ENCODE measurements around the gene SH3BGRL2.
"Not testable (repeated sequence)": the region's sequence is repeated elsewhere in the genome, so short reads cannot be mapped to it uniquely, and the experiment has no call there.

The SH3BGRL2 gene

GRCh38 chr6:79648328-79648727, 17.2 kb downstream of the SH3BGRL2 start:
- FAIRE-seq (no peak), DNase-seq (ENCODE audit: insufficient read length, low spot score) (no peak)
- TF ChIP-seq, protein P1, sequence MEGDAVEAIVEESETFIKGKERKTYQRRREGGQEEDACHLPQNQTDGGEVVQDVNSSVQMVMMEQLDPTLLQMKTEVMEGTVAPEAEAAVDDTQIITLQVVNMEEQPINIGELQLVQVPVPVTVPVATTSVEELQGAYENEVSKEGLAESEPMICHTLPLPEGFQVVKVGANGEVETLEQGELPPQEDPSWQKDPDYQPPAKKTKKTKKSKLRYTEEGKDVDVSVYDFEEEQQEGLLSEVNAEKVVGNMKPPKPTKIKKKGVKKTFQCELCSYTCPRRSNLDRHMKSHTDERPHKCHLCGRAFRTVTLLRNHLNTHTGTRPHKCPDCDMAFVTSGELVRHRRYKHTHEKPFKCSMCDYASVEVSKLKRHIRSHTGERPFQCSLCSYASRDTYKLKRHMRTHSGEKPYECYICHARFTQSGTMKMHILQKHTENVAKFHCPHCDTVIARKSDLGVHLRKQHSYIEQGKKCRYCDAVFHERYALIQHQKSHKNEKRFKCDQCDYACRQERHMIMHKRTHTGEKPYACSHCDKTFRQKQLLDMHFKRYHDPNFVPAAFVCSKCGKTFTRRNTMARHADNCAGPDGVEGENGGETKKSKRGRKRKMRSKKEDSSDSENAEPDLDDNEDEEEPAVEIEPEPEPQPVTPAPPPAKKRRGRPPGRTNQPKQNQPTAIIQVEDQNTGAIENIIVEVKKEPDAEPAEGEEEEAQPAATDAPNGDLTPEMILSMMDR (IDR thresholded peaks at IDR 0.05; ENCODE audit: insufficient read depth, missing control alignments): no peak

DNA sequence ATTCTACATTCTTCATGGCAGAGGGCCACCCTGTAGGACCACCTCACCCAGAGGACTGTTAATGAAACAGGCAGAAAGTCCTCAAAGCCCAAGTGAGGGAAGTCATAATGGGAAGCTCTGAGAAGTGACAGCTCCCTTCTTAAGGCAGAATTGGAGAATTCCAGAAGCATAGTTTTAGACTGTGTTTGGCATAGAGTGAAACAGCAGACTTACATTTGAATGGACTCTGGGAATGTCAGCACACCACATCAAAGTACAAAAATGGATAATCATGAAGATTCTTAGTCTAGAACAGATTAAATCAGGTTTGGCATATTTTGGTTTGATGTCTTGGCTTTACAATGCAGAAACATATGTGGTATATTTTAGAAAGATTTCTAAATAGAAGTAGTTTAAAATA, 17.9 kb downstream of the SH3BGRL2 start:
- no peak for DNase-seq (ENCODE audit: insufficient read length, low spot score)
- TF ChIP-seq, protein P1 (IDR thresholded peaks at IDR 0.05; ENCODE audit: insufficient read depth, missing control alignments): no peak
- FAIRE-seq: no peak

GRCh38 chr6:79650950-79651349, 19.8 kb downstream of the SH3BGRL2 start:
- TF ChIP-seq, protein P1 (IDR thresholded peaks at IDR 0.05; ENCODE audit: insufficient read depth, missing control alignments): no peak
- FAIRE-seq (no peak), DNase-seq (ENCODE audit: insufficient read length, low spot score) (no peak)

GRCh38 chr6:79656134-79656533, 25.0 kb downstream of the SH3BGRL2 start:
- DNase-seq (ENCODE audit: insufficient read length, low spot score) (no peak), FAIRE-seq (no peak)
- TF ChIP-seq, protein P1 (IDR thresholded peaks at IDR 0.05; ENCODE audit: insufficient read depth, missing control alignments): no peak

DNA sequence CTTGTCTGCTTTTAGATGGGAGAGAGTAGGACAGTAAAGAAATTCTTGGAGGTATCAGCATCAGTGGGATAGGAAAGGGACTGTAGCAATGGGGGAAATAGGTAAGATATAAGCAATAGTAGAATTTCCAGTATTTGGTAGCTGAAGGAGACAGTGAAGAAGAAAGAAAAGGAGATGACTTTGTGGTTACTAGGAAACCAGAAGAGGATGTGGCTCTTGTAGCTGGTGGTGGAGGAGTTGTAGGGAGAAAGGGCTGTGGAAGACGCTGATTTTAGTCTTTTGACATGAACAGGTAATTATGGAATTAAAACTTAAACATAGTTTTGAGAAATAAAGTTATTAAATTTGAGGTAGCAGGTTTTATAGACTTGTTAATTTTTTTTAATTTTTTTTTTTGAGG, 26.1 kb downstream of the SH3BGRL2 start:
- no peak for FAIRE-seq
- TF ChIP-seq, protein P1 (IDR thresholded peaks at IDR 0.05; ENCODE audit: insufficient read depth, missing control alignments): no peak

DNA sequence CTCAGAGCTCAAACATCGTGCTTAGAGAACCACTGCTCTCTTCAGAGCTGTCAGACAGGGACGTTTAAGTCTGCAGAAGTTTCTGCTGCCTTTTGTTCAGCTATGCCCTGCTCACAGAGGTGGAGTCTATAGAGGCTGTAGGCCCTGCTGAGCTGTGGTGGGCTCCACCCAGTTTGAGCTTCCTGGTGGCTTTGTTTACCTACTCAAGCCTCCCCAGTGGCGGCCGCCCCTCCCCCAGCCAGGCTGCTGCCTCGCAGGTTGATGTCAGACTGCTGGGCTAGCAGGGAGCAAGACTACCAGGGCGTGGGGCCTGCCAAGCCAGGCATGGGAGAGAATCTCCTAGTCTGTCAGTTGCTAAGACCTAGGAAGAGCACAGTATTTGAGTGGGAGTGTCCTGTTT, 32.5 kb downstream of the SH3BGRL2 start:
- FAIRE-seq; DNase-seq (ENCODE audit: insufficient read length, low spot score): not testable (repeated sequence)

More for the DNA sequence above, 26.1 kb downstream of the SH3BGRL2 start:
- no peak for DNase-seq (ENCODE audit: insufficient read length, low spot score)

DNA sequence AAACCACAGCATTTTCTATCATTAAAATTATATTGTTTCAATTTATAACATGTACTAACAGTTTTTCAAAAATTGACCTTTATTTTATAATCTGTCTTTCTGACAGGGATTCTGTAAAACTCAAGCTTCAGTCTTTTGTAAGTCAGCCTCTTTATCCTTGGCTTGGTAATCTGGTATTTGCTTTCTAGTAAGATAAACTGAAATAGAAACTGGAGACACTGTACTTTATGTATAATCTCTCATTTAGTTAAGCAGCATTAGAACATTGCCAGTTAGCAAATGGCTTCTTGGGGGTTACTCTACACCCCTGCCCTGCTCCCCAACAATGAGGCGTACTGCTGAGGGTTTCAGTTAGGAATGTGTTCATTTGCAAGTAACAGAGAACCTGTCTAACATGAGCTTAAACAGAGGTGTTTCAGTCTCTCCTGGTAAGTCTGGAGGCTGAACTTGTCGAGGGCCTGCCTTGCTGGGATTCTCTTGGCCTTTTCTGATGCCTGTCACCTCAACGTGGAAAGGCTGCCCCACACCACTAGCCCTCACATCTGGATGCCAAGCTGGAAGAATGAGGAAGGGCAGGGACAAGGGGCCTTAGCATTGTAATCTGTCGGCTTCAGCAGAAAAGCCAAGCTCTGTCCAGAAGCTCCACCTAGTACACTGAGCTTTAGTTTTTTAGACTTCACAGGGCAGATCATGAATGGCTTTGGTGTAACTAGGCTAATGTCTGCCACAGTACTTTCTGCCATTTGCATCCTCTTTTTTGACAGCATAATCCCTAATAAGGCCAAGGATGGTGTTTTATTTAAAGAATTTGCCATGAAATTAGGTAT, 34.8 kb downstream of the SH3BGRL2 start:
- FAIRE-seq (no peak), DNase-seq (ENCODE audit: insufficient read length, low spot score) (no peak)
- TF ChIP-seq, protein P1 (IDR thresholded peaks at IDR 0.05; ENCODE audit: insufficient read depth, missing control alignments): no peak
